Esophagus muscularis mucosa (tissue), 4 donors: ENCODE results near the gene NDST1.

Experiments used
- CTCF ChIP-seq, 3 experiments: fragments of 200-600 bp in 2 of 3; fragments of 450-650 bp in 1 of 3; sonication (generic) in 2 of 3; IDR thresholded peaks; one replicate each; pipeline ENCODE4 v1.5.1; 2017 to 2019; ENCODE audit warnings: antibody characterized with exemption in 3 of 3, mild to moderate bottlenecking in 2 of 3, moderate library complexity in 1 of 3
- EP300 ChIP-seq: sonication (generic); formaldehyde crosslinking; IDR thresholded peaks from one replicate; pipeline ENCODE4 v1.6.1; 2017; ENCODE audit warnings: antibody characterized with exemption
- POLR2AphosphoS5 ChIP-seq, 2 donors: sonication (generic); formaldehyde crosslinking; IDR thresholded peaks; one replicate each; pipeline ENCODE4 v1.6.1; 2017; ENCODE audit warnings: antibody characterized with exemption in 2 of 2

GRCh38 chr5:150513375-150514309, 5.7 kb downstream of the NDST1 start:
- TF ChIP-seq CTCF (IDR thresholded peaks at IDR 0.05) (peak in 1 of 3 experiments; percentile 22), EP300 (no peak), POLR2AphosphoS5 (IDR thresholded peaks at IDR 0.05) (no peak)
